SK-N-MC (cell line): ENCODE data around the gene ST6GALNAC3.

Experiments
- EZH2 ChIP-seq: fragments of 200-600 bp; sonication (generic); IDR thresholded peaks from one replicate; pipeline ENCODE4 v1.6.1; 2017; ENCODE audit warnings: antibody characterized with exemption
- FOXP2 ChIP-seq: optimal IDR thresholded peaks from 2 replicates; pipeline ENCODE3; 2011; ENCODE audit warnings: mild to moderate bottlenecking, moderate library complexity; ENCODE audit not compliant: insufficient read depth; ENCODE audit errors: extremely low read length, control extremely low read depth
- POLR2AphosphoS5 ChIP-seq: IDR thresholded peaks from 2 replicates; pipeline ENCODE4 v1.6.1; 2012; ENCODE audit warnings: mild to moderate bottlenecking, low read depth, low read length, borderline replicate concordance

DNA sequence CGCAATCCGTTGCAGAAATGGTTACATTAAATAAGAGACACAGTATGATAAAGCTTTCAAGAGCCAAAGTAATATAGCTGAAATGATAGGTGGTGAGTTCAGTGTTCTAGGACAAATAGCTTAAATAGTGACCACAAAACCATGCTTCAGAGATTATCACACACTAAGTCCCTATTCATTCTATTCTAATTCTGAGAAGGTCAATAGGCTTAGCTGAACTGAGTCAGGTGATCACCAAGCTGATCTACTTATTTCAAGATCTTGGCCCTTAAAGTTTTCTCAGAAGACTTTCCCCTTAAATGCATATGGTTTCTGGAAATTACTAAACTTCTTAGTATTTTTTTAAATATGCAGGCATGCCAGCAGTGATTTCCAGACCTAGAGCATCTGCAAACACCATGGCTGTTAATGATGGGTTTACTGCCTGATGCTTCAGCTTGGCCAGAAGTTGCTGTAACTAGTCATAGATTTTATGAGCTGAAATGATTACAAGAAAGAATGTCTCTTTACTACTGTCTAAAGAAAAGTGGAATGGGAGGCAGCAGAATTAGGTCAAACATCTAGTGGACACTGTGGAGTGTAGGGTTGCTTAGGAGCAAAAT lies 242.9 kb downstream of the ST6GALNAC3 start:
- no peak for TF ChIP-seq POLR2AphosphoS5
- no peak for TF ChIP-seq FOXP2
- TF ChIP-seq EZH2 = no peak
